Measurements from ENCODE around the gene PPHLN1.

The PPHLN1 gene

DNA sequence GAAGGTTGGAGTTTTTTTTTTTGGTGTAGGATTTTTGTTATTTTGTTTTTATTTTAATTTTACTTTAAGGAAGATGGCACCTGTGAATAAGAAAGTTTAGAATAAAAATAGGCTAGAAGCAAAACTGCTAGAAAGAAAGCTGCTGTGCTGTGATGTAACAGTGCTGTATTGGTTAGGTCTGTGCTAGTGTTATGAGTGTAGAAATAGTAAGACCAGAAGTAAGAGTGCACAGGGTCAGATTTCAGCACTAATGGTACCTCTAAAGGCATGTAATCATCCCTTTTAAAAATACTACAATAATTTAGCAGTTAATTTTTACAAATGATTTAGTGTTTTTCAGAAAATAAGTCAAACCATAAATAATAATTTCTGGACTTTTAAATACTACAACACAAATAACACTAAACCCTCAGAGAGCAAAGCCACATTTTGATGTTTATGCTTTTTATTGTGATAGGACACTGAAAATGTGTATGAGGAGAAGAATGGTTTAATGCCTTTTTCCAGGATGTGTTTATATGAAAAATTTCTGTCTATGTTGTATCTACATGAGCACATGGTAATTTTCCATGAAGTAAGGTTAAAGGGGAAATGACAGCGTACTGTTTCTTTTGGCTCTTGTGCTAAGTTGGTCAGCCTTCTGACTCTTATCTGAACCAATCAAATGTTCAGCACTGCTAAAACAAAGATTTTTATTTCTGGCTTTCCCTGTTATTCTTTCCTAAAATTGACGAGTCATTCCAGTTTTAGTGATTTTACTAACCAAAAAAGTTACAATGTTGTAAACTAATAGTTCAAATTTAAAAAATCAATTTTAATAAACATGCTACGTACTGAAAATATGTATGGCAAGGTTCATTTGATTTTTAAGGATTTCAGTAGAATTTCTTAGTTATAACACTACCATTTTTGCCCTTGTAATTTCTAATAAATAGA lies 96.1 kb downstream of the PPHLN1 start:
- TF ChIP-seq ZNF274 (IDR thresholded peaks at IDR 0.05; ENCODE audit: low read depth, low read length), result no peak
- H3K4me3 ChIP-seq (ENCODE audit: low read length), result no peak overlapping the region

DNA sequence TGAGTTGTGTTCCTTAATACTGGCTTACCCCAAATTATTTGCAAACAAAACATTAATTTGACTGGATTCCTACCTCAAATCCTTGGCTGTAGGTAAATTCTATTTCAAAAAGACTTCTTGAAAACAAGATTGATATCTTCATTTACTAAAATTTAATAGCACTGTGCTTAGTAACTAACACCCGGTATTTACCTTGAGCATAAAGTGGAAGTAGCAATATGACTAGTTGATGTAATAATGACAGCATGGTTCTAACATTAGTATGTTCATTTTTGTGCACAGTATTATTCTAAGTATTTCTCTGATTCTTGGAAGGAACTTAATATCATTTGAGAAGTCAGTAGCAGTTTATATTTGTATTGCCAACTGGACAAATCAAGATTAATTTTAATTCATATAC lies 96.8 kb downstream of the PPHLN1 start:
- H3K4me3 ChIP-seq (ENCODE audit: low read length), result no peak overlapping the region
- TF ChIP-seq ZNF274 (IDR thresholded peaks at IDR 0.05; ENCODE audit: low read depth, low read length), result no peak

DNA sequence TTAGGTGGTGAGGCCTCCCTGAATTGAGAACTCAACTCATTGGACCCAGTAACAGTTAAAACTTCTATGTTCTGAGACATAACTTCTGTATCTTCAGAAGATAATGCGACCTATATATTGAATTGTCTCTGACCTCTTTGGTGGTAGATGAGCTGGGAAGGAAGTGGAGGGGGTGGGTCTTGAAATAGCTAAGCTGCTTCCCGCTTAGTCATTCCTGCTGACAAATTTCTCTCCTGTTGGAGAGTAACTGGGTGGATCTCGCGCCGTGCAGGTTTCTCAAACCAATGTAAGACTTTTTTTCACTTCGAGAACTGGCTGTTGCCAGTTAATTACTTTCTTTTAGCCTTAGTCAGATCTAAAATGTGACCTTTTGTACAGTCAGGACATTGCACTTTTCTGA lies 100.8 kb downstream of the PPHLN1 start:
- no peak for TF ChIP-seq ZNF274 (IDR thresholded peaks at IDR 0.05; ENCODE audit: low read depth, low read length)
- H3K4me3 ChIP-seq (ENCODE audit: low read length), result no peak overlapping the region

DNA sequence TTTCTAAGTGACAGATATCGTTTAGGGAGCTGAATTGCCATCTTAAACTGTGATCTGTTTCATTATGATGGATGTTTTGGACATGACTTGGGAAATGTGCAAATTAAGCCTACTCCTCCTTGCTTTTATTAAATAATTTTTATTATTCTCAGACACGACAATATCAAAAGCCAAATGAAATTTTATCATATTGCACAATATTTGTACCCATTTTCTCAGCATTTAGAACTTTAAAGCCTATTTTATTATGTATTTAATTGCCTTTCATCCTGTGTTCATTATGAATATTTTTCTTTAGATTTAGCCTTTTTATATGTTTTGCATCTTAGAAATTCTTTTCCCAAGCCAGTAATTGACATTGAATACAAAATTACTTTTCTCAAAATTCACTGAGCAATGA lies 102.9 kb downstream of the PPHLN1 start:
- no peak for TF ChIP-seq ZNF274 (IDR thresholded peaks at IDR 0.05; ENCODE audit: low read depth, low read length)
- no peak overlapping the region for H3K4me3 ChIP-seq (ENCODE audit: low read length)

DNA sequence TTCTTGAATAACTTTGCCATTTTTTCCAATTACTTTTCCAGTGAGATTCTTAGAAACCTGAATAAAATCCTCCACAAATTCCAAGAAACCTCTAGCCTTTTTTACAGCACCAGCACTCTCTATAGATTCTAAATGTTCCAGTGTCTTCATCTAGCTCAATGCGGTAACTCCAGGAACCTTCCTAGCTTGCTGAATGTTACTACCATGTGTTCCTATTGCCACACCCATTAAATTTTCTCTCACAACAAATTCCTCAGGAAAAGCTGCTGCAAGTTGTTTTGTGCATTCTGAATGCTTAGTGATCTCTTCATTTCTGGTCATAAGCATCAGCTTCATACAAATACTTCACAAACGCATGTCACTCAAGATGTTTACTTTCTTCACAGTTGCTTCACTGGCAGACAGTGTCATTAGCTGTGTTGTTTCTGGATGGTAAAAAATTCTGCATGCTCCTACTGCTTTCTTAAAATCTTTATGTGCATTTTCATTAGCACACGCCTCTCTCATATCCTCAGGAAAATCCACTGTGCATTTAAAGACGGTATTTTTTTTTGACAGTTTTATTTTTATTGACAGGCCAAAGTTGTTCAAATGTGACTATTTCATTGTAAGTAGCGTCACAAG lies 106.7 kb downstream of the PPHLN1 start:
- H3K4me3 ChIP-seq (ENCODE audit: low read length), result no peak overlapping the region
- TF ChIP-seq ZNF274 (IDR thresholded peaks at IDR 0.05; ENCODE audit: low read depth, low read length), result no peak

DNA sequence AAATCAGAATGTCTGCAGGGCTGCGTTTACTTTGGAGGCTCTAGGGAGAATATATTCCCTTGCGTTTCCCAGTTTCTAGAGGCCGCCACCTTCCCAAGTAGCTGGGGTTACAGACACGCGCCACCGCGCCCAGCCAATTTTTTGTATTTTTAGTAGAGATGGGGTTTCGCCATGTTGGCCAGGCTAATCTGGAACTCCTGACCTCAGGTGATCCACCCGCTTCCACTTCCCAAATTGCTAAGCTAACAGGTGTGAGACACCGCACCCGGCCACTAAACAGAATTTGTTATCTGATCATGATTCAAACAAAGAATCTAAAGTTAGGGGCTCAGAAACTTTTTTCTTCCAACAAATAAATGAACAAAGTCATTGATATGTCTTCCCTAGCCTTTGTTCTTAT lies 114.6 kb downstream of the PPHLN1 start:
- H3K4me3 ChIP-seq (ENCODE audit: low read length), result no peak overlapping the region
- no peak for TF ChIP-seq ZNF274 (IDR thresholded peaks at IDR 0.05; ENCODE audit: low read depth, low read length)

DNA sequence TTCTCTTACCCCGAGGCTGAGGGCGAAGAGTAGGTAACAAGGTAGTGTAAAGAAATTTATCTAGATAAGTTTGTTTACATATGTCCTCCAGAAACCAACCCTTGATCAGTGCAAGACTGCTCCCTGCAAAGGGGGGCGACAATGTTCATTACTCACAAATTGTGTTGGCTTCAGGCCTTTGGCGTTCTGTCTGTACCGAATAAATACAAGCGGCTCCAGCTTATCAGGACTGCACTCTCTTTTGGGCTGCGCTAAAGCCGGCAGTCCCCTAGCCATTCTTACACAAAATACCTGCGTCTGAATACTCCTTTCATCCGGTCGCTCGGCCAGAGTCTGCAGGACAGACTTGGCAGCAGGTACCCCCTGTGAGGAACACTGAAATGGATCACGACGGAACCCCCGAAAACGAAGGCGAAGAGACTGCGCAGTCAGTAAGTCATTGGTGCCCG lies 116.4 kb downstream of the PPHLN1 start:
- no peak overlapping the region for H3K4me3 ChIP-seq (ENCODE audit: low read length)
- no peak for TF ChIP-seq ZNF274 (IDR thresholded peaks at IDR 0.05; ENCODE audit: low read depth, low read length)

DNA sequence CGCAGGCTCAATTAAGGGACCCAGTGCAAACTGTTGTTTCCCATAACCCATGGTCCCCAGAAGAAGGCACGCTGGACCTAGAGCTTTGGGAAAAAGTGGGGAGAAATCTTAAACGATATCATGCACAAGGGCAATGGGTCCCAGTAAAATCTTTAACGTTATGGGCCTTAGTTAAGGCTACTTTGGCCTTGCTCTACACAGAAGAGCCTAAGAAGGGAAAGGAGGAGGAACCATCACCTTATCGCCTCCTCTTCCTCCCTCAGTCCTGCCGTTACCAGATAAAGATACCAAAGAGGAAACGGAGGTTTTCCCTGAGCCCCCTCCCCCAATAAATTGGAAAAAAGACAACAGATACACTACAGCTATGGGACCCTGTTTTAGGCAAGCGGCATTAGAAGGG lies 116.9 kb downstream of the PPHLN1 start:
- no peak for TF ChIP-seq ZNF274 (IDR thresholded peaks at IDR 0.05; ENCODE audit: low read depth, low read length)
- no peak overlapping the region for H3K4me3 ChIP-seq (ENCODE audit: low read length)

DNA sequence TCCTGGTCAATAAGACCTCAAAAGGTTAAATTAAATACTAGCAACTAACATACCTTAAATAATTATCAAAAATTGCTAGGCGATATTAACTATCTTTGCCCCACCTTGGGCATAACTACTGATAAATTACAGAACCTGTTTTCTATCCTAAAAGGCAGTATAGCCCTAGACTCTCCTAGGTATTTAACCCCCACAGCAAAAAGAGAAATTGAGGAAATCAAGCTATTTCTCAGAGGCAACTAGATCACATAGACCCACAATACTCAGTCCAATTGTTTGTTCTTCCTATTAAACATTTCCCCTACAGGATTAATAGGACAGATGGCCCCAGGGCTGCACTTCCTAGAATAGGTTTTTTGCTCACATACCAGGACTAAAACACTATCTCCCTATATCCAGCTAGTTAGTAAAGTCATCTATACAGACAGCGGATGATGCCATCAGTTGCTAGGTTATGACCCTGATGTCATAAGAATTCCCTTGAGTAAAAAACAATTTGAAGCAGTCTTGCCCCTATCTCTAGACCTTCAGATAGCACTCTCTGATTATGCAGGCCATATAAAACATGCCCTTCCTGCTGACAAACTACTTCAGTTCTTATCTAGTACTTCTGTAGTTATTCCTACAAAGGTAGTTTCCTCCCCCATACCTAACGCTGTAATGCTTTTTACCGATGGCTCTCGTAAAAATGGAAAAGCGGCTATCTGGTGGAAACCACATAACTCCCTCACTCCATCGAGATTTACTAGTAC lies 118.4 kb downstream of the PPHLN1 start:
- no peak overlapping the region for H3K4me3 ChIP-seq (ENCODE audit: low read length)
- no peak for TF ChIP-seq ZNF274 (IDR thresholded peaks at IDR 0.05; ENCODE audit: low read depth, low read length)

DNA sequence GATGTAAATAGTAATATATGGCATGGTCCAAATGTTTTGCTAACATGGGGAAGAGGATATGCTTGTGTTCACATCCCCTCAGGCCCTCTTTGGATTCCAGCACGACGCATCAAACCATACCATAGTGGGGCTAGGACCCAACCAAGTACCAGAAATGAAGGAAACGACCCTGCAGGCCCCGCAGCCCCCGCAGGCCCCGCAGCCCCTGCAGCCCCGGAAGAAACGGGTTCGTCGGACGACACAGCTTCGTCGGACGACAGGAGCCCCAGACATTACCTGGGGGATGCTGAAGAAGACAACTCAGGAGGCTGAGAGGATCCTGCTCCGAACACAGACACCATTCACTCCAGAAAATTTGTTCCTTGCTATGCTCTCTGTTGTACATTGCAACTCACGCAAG lies 119.9 kb downstream of the PPHLN1 start:
- no peak overlapping the region for H3K4me3 ChIP-seq (ENCODE audit: low read length)

DNA sequence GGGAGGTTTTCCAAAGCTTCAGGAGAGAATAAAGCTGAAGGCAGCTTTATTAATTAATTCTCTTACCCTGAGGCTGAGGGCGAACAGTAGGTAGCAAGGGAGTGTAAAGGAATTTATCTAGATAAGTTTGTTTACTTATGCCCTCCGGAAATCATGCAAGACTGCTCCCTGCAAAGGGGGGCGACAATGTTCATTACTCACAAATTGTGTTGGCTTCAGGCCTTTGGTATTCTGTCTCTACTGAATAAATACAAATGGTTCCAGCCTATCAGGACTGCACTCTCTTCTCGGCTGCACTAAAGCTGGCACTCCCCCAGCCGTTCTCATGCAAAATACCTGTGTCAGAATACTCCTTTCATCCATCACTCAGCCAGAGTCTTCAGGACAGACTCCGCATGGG lies 120.8 kb downstream of the PPHLN1 start:
- no peak overlapping the region for H3K4me3 ChIP-seq (ENCODE audit: low read length)
- TF ChIP-seq ZNF274 (IDR thresholded peaks at IDR 0.05; ENCODE audit: low read depth, low read length), result no peak

More for the DNA sequence above, 119.9 kb downstream of the PPHLN1 start:
- TF ChIP-seq ZNF274 (IDR thresholded peaks at IDR 0.05; ENCODE audit: low read depth, low read length), result no peak

DNA sequence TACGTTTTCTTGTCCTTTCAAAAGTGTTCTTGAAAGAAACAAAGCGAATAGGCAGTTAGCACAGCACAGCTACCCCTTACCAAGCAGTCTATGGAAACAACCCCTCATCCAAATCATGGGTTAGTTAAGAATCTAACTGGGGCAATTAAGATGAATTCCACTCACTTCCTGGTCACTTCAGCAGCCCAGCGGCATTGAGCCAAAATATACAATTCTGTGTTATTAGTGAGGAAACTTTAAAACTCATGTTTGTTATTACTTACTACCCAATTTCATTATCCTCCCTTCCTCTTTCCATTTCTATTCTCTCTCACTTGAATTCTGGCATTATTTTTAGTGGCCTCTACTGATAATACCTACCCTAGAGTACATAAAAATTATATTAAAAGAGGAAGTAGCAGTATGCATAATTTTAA lies 121.4 kb downstream of the PPHLN1 start:
- no peak overlapping the region for H3K4me3 ChIP-seq (ENCODE audit: low read length)
- no peak for TF ChIP-seq ZNF274 (IDR thresholded peaks at IDR 0.05; ENCODE audit: low read depth, low read length)

DNA sequence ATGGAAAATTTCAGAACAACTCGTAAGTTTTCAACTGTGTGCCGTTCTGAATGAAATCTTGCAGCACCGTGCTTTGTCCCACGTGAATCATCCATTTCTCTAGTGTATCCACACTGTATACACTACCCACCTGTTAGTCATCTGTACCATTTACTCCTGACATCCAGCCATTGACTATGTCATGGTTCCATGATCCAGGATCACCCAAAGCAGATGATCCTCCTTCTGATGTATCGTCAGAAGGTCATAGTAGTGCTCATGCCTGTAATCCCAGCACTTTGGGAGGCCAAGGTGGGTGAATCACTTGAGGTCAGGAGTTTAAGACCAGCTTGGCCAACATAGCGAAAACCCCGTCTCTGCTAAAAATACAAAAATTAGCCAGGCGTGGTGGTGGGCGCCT lies 122.9 kb downstream of the PPHLN1 start:
- no peak for TF ChIP-seq ZNF274 (IDR thresholded peaks at IDR 0.05; ENCODE audit: low read depth, low read length)
- H3K4me3 ChIP-seq (ENCODE audit: low read length), result no peak overlapping the region

DNA sequence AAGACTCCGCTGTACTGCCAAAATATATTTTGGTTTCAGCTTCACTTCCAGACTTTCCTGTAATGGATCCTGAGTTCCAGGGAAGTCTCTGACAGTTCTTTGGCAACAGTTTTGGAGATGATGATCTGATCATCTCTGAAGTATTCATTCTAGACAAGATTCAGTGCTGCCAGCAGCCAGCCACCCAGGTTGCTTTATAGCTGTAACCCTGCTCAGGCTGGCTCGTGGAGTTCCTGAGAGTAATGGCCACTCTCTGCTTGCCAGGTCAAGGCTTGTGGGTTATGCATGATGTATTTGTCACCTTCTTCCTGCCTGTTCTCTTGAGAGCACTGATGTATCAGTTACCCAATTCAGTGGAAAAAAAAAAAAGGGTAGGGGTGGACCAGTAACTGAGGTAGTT lies 124.3 kb downstream of the PPHLN1 start:
- no peak overlapping the region for H3K4me3 ChIP-seq (ENCODE audit: low read length)
- no peak for TF ChIP-seq ZNF274 (IDR thresholded peaks at IDR 0.05; ENCODE audit: low read depth, low read length)

Data from GM08714 (cell line).